Mesenchymal stem cell (in vitro differentiated cells and primary cell): Measurements from ENCODE around the gene SDCCAG8.

Source experiments
- DNase-seq: peaks from one replicate; pipeline ENCODE4 v3.0.0-alpha.2; 2013
- H2AFZ ChIP-seq: one replicate; pipeline ENCODE4 v1.6.1; 2013; ENCODE audit warnings: low read depth, mild to moderate bottlenecking, control low read depth, inconsistent platforms, low read length, moderate library complexity
- H2AK5ac ChIP-seq: 2 replicates; pipeline ENCODE4 v1.6.1; 2013; ENCODE audit warnings: low read length, moderate library complexity, mild to moderate bottlenecking, inconsistent platforms; ENCODE audit not compliant: severe bottlenecking
- H2BK120ac ChIP-seq: one replicate; pipeline ENCODE4 v1.6.1; 2013; ENCODE audit warnings: low read depth, mild to moderate bottlenecking, inconsistent platforms, low read length, moderate library complexity
- H2BK12ac ChIP-seq, 2 experiments: one replicate each; pipeline ENCODE4 v1.6.1; 2013; ENCODE audit warnings: inconsistent platforms in 2 of 2, low read length in 2 of 2, mild to moderate bottlenecking in 2 of 2, moderate library complexity in 2 of 2, control low read depth in 1 of 2
- H2BK15ac ChIP-seq: one replicate; pipeline ENCODE4 v1.6.1; 2013; ENCODE audit warnings: mild to moderate bottlenecking, low read depth, inconsistent platforms; ENCODE audit not compliant: poor library complexity, severe bottlenecking
- H2BK5ac ChIP-seq: 2 replicates; pipeline ENCODE4 v1.6.1; 2013; ENCODE audit warnings: low read depth, mild to moderate bottlenecking, low read length, control low read depth, inconsistent platforms; ENCODE audit not compliant: poor library complexity, severe bottlenecking
- H3K14ac ChIP-seq, 2 experiments: one replicate each; pipeline ENCODE4 v1.6.1; 2013; ENCODE audit warnings: inconsistent platforms in 2 of 2, low read length in 2 of 2, control low read depth in 1 of 2, mild to moderate bottlenecking in 1 of 2, moderate library complexity in 1 of 2
- H3K18ac ChIP-seq, 2 experiments: one replicate each; pipeline ENCODE4 v1.6.1; 2013; ENCODE audit warnings: inconsistent platforms in 2 of 2, low read length in 2 of 2, control low read depth in 1 of 2, low read depth in 1 of 2, mild to moderate bottlenecking in 1 of 2
- H3K23ac ChIP-seq, 2 experiments: one replicate each; pipeline ENCODE4 v1.6.1; 2013; ENCODE audit warnings: inconsistent platforms in 2 of 2, low read length in 2 of 2, mild to moderate bottlenecking in 2 of 2, moderate library complexity in 2 of 2, control low read depth in 1 of 2
- H3K27ac ChIP-seq: 2 replicates; pipeline ENCODE4 v1.5.1; 2013; ENCODE audit warnings: mild to moderate bottlenecking, moderate library complexity, low read length, control low read depth, inconsistent platforms; ENCODE audit not compliant: poor library complexity, severe bottlenecking
- H3K27me3 ChIP-seq, 2 experiments: 2 replicates each; pipeline versions ENCODE4 v1.6.1 to v1.7.0; 2013; ENCODE audit warnings: low read length in 2 of 2, mild to moderate bottlenecking in 2 of 2, moderate library complexity in 2 of 2, control low read depth in 1 of 2, inconsistent platforms in 1 of 2; ENCODE audit not compliant: control insufficient read depth in 1 of 2, insufficient read depth in 1 of 2
- H3K36me3 ChIP-seq, 2 experiments: 2 replicates each; pipeline versions ENCODE4 v1.6.1 to v1.7.0; 2013; ENCODE audit warnings: low read length in 2 of 2, control low read depth in 1 of 2, inconsistent platforms in 1 of 2, low read depth in 1 of 2, mild to moderate bottlenecking in 1 of 2; ENCODE audit not compliant: insufficient read depth in 2 of 2, control insufficient read depth in 1 of 2
- H3K4ac ChIP-seq, 2 experiments: one replicate each; pipeline ENCODE4 v1.6.1; 2013; ENCODE audit warnings: inconsistent platforms in 2 of 2, low read length in 2 of 2, mild to moderate bottlenecking in 2 of 2, moderate library complexity in 2 of 2, control low read depth in 1 of 2, low read depth in 1 of 2
- H3K4me1 ChIP-seq: 2 replicates; pipeline ENCODE4 v1.6.1; 2013; ENCODE audit warnings: low read depth, low read length, control low read depth; ENCODE audit not compliant: control insufficient read depth, insufficient read depth
- H3K4me2 ChIP-seq: 2 replicates; pipeline ENCODE4 v1.6.1; 2013; ENCODE audit warnings: low read length, mild to moderate bottlenecking, inconsistent platforms; ENCODE audit not compliant: poor library complexity, severe bottlenecking
- H3K4me3 ChIP-seq, 2 experiments: 2 replicates each; pipeline versions ENCODE4 v1.5.1 to v1.7.0; 2013; ENCODE audit warnings: low read length in 2 of 2, mild to moderate bottlenecking in 2 of 2, control low read depth in 1 of 2, low read depth in 1 of 2; ENCODE audit not compliant: insufficient read depth in 1 of 2
- H3K79me1 ChIP-seq: replicated peaks from 2 replicates; pipeline ENCODE4 v1.6.1; 2013; ENCODE audit warnings: mild to moderate bottlenecking, control low read depth, low read length, inconsistent platforms; ENCODE audit not compliant: poor library complexity, severe bottlenecking
- H3K9ac ChIP-seq: 2 replicates; pipeline ENCODE4 v1.7.0; 2013; ENCODE audit warnings: mild to moderate bottlenecking, low read length, moderate library complexity
- H3K9me3 ChIP-seq: 2 replicates; pipeline ENCODE4 v1.7.0; 2013; ENCODE audit warnings: mild to moderate bottlenecking, low read length; ENCODE audit not compliant: control insufficient read depth
- H4K8ac ChIP-seq: one replicate; pipeline ENCODE4 v1.6.1; 2013; ENCODE audit warnings: inconsistent platforms, mild to moderate bottlenecking, low read length, moderate library complexity
- H4K91ac ChIP-seq: one replicate; pipeline ENCODE4 v1.6.1; 2013; ENCODE audit warnings: mild to moderate bottlenecking, low read length, inconsistent platforms
- WGBS: methylation state at CpG from one replicate; pipeline ENCODE4 v1.1.7; 2013; ENCODE audit warnings: mixed read lengths; 5-methylcytosine and 5-hydroxymethylcytosine counted together

The SDCCAG8 gene

DNA sequence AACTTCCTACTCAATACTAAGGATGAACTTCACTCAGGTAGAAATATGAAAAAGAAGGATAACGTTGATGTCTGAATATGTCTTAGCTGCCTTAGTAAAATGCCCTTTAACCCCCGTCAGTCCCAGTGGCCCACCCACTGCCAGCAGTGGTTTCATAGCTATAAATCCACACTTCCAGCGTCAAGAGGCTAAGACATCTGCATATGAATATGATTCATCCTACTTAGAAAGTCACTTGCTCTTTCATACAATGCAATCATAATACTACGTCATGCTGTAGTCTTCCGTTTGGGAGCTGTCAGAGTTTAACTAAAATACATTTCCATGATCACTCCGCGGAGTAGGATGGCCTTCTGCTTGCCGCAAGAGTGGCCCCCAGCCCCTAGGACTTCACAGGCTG lies 247.3 kb downstream of the SDCCAG8 start:
- no peak overlapping the region for H2BK5ac ChIP-seq
- H3K9me3 ChIP-seq = no peaks in the 10 kb centered on the region
- H3K79me1 ChIP-seq = peaks cover 1% of the 10 kb centered on the region
- WGBS = 81% methylated on average over 8 of the region's 8 CpGs
- no peak overlapping the region for H2AK5ac ChIP-seq
- no peak for DNase-seq
- H2BK12ac ChIP-seq = no peak overlapping the region
- H3K9ac ChIP-seq = no peak overlapping the region
- no peak overlapping the region for H2BK120ac ChIP-seq
- H3K27me3 ChIP-seq = no peaks in the 10 kb centered on the region
- no peak overlapping the region for H3K18ac ChIP-seq
- H3K14ac ChIP-seq = no peak overlapping the region
- no peak overlapping the region for H3K4me2 ChIP-seq
- no peak overlapping the region for H3K4ac ChIP-seq
- H3K4me3 ChIP-seq = no peak overlapping the region
- H3K23ac ChIP-seq = no peak overlapping the region
- H2AFZ ChIP-seq = no peak overlapping the region
- H2BK15ac ChIP-seq = no peak overlapping the region
- no peak overlapping the region for H4K8ac ChIP-seq
- H3K36me3 ChIP-seq = peaks cover 19 to 49% of the 10 kb centered on the region in 2 experiments
- no peak overlapping the region for H3K27ac ChIP-seq
- no peak overlapping the region for H4K91ac ChIP-seq
- H3K4me1 ChIP-seq = peaks cover 2% of the 10 kb centered on the region

DNA sequence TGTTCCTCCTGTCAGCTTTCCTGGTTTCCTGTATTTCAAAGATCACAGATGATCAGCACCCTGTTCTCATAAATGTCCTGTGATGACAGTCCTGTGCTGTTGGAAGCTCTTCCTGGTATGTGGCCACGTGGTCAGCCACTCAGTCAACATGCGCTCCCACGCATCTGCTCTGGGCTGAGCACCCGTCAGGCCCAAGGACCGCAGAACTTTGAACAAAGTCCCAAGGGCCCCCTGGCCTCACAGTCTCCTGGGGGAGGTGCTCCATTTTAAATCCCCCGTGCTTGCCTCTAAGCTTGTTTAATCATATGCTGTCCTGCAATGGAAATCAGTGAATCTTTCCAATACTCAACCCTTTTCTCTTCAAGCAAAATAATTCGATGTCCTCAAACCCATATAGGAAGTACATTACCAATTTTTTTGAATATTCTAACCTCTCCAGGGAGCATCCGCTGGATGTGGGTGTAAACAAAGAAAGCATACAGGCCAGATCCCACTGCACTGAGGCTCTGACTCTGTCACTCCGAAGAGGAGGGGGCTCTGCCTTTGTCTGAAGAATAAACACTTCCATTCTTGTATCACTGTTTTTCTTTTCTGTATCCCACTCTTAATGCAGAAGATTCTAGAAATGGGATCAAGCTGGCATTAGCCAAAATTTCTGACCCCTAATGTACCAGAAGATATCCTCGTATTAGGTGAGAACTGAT lies 250.3 kb downstream of the SDCCAG8 start:
- DNase-seq = no peak
- Histone ChIP-seq H3K4me2 (no peak overlapping the region), H3K4ac (no peak overlapping the region), H3K14ac (no peak overlapping the region), H3K79me1 (peaks cover 2% of the 10 kb centered on the region), H3K4me1 (peaks cover 2% of the 10 kb centered on the region), H3K4me3 (no peak overlapping the region), H3K36me3 (peaks cover 25 to 38% of the 10 kb centered on the region in 2 experiments), H2BK5ac (no peak overlapping the region), H4K8ac (no peak overlapping the region), H3K27me3 (no peaks in the 10 kb centered on the region), H2BK120ac (no peak overlapping the region), H3K23ac (no peak overlapping the region), H3K9me3 (no peaks in the 10 kb centered on the region), H2BK12ac (no peak overlapping the region), H2AK5ac (no peak overlapping the region), H4K91ac (no peak overlapping the region), H2BK15ac (no peak overlapping the region), H3K9ac (no peak overlapping the region), H2AFZ (no peak overlapping the region), H3K18ac (no peak overlapping the region), H3K27ac (no peak overlapping the region)
- 93% methylated on average over 10 of the region's 10 CpGs for WGBS

DNA sequence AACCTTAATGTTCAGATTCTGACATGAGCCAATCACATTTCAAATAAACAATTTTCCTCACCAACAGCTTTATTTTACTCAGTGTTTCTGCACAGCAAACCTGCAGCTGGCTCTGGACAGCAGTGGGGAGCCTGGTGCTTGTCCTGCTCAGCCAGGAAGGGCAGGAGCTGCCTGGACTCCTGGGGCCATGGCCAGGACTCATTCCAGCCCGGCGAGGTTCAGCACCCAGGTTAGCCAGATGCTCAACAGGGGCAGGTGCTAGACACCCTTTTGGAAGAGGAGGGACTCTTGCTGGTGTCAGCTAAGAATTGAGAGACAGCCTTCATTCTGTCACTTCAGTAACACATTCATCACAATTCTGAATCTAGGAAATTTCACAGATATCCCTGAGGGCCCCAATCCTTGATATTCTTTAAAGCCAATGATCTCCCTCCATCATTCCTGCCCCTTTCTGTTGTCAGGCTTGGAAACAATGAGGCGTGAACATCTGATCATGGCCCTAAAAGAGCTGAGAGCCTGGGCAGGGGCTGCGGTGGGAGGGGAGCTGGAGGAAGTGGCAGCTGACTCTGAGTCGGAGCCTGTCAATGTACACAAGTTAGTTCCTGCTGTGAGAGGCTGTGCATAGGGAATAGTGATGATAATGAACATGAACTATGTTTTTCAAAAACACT lies 251.3 kb downstream of the SDCCAG8 start:
- H2BK12ac ChIP-seq = no peak overlapping the region
- H4K91ac ChIP-seq = no peak overlapping the region
- H3K27me3 ChIP-seq = no peaks in the 10 kb centered on the region
- no peak overlapping the region for H3K9ac ChIP-seq
- no peak overlapping the region for H2BK120ac ChIP-seq
- no peak overlapping the region for H3K4me3 ChIP-seq
- WGBS = 80% methylated on average over 4 of the region's 5 CpGs
- H2AFZ ChIP-seq = no peak overlapping the region
- peaks cover 27 to 47% of the 10 kb centered on the region in 2 experiments for H3K36me3 ChIP-seq
- DNase-seq = no peak
- no peak overlapping the region for H4K8ac ChIP-seq
- peaks cover 2% of the 10 kb centered on the region for H3K4me1 ChIP-seq
- no peak overlapping the region for H3K27ac ChIP-seq
- no peak overlapping the region for H3K23ac ChIP-seq
- no peak overlapping the region for H2BK5ac ChIP-seq
- H2BK15ac ChIP-seq = no peak overlapping the region
- peaks cover 2% of the 10 kb centered on the region for H3K79me1 ChIP-seq
- H2AK5ac ChIP-seq = no peak overlapping the region
- H3K4ac ChIP-seq = no peak overlapping the region
- no peak overlapping the region for H3K14ac ChIP-seq
- no peak overlapping the region for H3K4me2 ChIP-seq
- H3K9me3 ChIP-seq = no peaks in the 10 kb centered on the region
- H3K18ac ChIP-seq = no peak overlapping the region

DNA sequence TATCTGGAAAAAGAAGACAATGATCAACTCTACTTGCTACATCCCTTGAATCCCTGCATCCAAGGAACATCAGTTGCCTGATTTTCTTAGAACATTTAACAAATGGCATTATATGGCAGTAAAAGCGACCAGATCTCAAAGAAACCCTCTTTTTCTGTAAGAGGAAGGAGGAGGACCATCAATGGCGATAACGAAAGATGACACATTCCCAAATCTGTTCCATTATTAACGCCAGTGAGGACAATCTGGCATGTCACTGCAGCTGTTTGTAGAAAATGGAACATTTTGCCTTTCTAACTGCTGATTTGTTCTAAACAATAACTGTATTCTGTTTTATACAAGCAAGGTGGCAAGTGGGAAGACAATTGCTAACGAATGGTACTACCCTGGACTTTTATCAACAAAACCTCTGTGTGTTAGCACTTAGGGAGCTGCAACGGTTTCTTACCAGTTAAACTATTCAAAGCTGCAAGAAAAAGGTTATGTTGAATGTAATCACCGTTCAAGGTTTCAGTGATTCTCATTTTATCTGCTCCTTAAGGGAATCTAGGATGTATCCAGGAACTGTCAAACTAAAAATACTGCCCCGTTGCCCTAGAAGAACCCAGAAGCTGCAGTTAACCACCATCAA lies 251.9 kb downstream of the SDCCAG8 start:
- Histone ChIP-seq H3K79me1 (peaks cover 4% of the 10 kb centered on the region), H3K4me2 (no peak overlapping the region), H3K23ac (no peak overlapping the region), H3K36me3 (peaks cover 27 to 47% of the 10 kb centered on the region in 2 experiments), H3K14ac (no peak overlapping the region), H3K9me3 (no peaks in the 10 kb centered on the region), H2BK5ac (no peak overlapping the region), H2AK5ac (no peak overlapping the region), H3K4ac (no peak overlapping the region), H3K9ac (no peak overlapping the region), H3K4me3 (no peak overlapping the region), H3K27ac (no peak overlapping the region), H4K91ac (no peak overlapping the region), H2BK15ac (no peak overlapping the region), H4K8ac (no peak overlapping the region), H3K4me1 (peaks cover 2% of the 10 kb centered on the region), H2BK12ac (no peak overlapping the region), H3K18ac (no peak overlapping the region), H2BK120ac (no peak overlapping the region), H2AFZ (no peak overlapping the region), H3K27me3 (no peaks in the 10 kb centered on the region)
- DNase-seq = no peak
- 91% methylated on average over 7 of the region's 8 CpGs for WGBS
